GM13977 (cell line): ENCODE results near the gene NIPAL3.
"Not testable (repeated sequence)": the region's sequence is repeated elsewhere in the genome, so short reads cannot be mapped to it uniquely, and the experiment has no call there.

Experiments used
- DNase-seq: peaks from one replicate; pipeline ENCODE4 v3.0.0; 2012; ENCODE audit warnings: low spot score
- CTCF ChIP-seq: IDR thresholded peaks from 2 replicates; pipeline ENCODE4 v1.5.1; 2012; ENCODE audit warnings: mild to moderate bottlenecking, control low read depth; ENCODE audit not compliant: insufficient read depth; ENCODE audit errors: extremely low read depth, missing control alignments
- in situ Hi-C: fragments of 300-500 bp; cut with MboI; formaldehyde crosslinking; loops from one replicate; pipeline ENCODE4 v1.12.0; 2022; ENCODE audit warnings: low sequenced_read_pairs, low pct_unique_long_range_greater_than_20kb, mixed read lengths, inconsistent platforms; ENCODE audit not compliant: unreplicated experiment

NIPAL3 gene

GRCh38 chr1:24481843-24482610 lies 66.4 kb downstream of the NIPAL3 start:
- no peak for TF ChIP-seq CTCF
- DNase-seq: no peak
- in situ Hi-C loops: no loop called here

GRCh38 chr1:24483441-24483840 lies 67.8 kb downstream of the NIPAL3 start:
- no peak for DNase-seq
- TF ChIP-seq CTCF: no peak
- in situ Hi-C loops: no loop called here

GRCh38 chr1:24484199-24484598 lies 68.6 kb downstream of the NIPAL3 start:
- TF ChIP-seq CTCF: no peak
- no peak for DNase-seq
- in situ Hi-C loops: no loop called here

DNA sequence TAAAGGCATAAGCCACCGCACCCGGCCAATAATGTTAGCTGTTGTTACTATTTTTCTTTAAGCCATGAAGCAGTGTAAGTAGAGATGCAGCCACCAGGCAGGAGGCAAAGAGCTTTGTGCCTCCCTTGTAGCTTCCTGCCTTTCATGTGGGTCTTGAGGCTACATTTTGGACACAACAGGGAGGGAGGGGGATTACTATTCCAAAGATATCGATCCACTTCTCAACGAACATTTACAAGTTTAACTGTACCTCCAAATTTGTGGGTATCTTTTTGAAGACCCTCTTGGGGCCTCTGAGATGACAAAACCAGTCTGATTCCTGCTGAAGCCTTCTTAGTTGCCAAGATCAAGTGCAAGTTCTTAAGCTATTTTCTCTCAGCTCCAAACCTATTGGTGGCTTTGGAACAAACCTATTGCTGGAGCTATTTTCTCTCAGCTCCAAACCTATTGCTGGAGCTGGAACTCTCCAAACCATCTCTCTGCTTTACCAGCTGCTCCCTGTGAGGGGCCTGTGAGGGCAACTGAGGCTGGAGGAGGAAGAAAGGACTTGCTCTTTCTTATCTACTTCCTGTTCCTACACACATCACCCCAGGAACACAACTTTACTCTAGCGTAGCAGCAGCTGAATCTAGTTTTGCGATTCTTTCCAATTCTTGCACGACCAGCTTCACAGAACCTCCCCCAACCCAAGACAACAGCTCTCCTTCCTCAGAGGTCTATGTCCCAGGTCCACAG lies 70.9 kb downstream of the NIPAL3 start:
- in situ Hi-C loops: no loop called here
- no peak for DNase-seq
- TF ChIP-seq CTCF: no peak

DNA sequence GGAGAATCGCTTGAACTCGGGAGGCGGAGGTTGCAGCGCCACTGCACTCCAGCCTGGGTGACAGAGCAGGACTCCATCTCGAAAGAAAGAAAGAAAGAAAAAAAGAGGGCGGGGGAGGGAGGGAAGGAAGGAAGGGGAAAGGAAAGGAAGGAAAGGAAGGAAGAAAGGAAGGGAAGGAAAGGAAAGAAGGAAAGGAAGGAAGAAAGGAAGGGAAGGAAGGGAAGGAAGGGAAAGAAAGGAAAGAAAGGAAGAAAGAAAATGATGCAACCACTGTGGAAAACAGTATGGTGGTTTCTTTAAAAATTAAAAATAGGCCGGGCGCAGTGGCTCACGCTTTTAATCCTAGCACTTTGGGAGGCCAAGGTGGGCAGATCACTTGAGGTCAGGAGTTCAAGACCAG lies 71.9 kb downstream of the NIPAL3 start:
- in situ Hi-C loops: no loop called here
- TF ChIP-seq CTCF: no peak
- no peak for DNase-seq

- DNase-seq, in situ Hi-C loops: not testable (repeated sequence)
Observed at GRCh38 chr1:24488159-24488558, 72.6 kb downstream of the NIPAL3 start.

- TF ChIP-seq CTCF: no peak
- DNase-seq: no peak
- in situ Hi-C loops: no loop called here
Observed at GRCh38 chr1:24489674-24490073, 74.1 kb downstream of the NIPAL3 start.
